Testis (tissue), 5 donors: Measurements from ENCODE around the gene PACS1. TPM values are rescaled to one million over a fixed set of nuclear protein-coding genes. Genes with fewer than 3 reads are reported as not detected.
"Not testable (repeated sequence)": the region's sequence is repeated elsewhere in the genome, so short reads cannot be mapped to it uniquely, and the experiment has no call there.

ENCODE experiments used
- DNase-seq: peaks from one replicate; pipeline ENCODE4 v3.0.0-alpha.2; 2019
- H3K27ac ChIP-seq, 2 donors: fragments of 200-600 bp; sonication (generic); one replicate each; pipeline ENCODE4 v1.5.1; 2019
- H3K27me3 ChIP-seq: fragments of 200-600 bp; sonication (generic); one replicate; pipeline ENCODE4 v1.5.1; 2019
- H3K36me3 ChIP-seq: fragments of 200-600 bp; sonication (generic); one replicate; pipeline ENCODE4 v1.5.1; 2017; ENCODE audit warnings: low read depth; ENCODE audit errors: missing control alignments
- H3K4me1 ChIP-seq: fragments of 200-600 bp; sonication (generic); one replicate; pipeline ENCODE4 v1.5.1; 2019
- H3K4me3 ChIP-seq, 2 donors: fragments of 200-600 bp; sonication (generic); one replicate each; pipeline ENCODE4 v1.5.1; 2017 to 2019
- H3K9me3 ChIP-seq: fragments of 200-600 bp; sonication (generic); one replicate; pipeline ENCODE4 v1.5.1; 2017
- CTCF ChIP-seq, 3 experiments: fragments of 450-650 bp in 2 of 3; fragments of 200-600 bp in 1 of 3; sonication (generic) in 1 of 3; IDR thresholded peaks; one replicate each; pipeline ENCODE4 v1.5.1; 2016 to 2019; ENCODE audit warnings: antibody characterized with exemption in 3 of 3, mild to moderate bottlenecking in 2 of 3, moderate library complexity in 1 of 3
- POLR2A ChIP-seq: fragments of 450-650 bp; IDR thresholded peaks from one replicate; pipeline ENCODE4 v1.6.1; 2017; ENCODE audit warnings: antibody characterized with exemption, mild to moderate bottlenecking, moderate library complexity
- WGBS, 2 donors: methylation state at CpG; one replicate each; pipeline ENCODE4 v1.1.5; 2018; 5-methylcytosine and 5-hydroxymethylcytosine counted together
- intact Hi-C: fragments of 100-400 bp; cut with DNase I; formaldehyde crosslinking; loops from one replicate; pipeline ENCODE4 v1.15.1; 2023; ENCODE audit warnings: low total_unique reads
- long read RNA-seq, 2 donors: transcript quantifications; one replicate each; lab custom pipeline, GENCODE V29; 2026
- polyA plus RNA-seq: library from polyadenylated mRNA; stranded (reverse); fragments of 350-450 nt; fragmentation: Illumina TruSeq; extraction: RNeasy Lipid Tissue Mini Kit (QIAGEN cat#74804); gene quantifications from one replicate; pipeline ENCODE4 v1.2.3, GENCODE V29; 2014; ENCODE audit warnings: low read depth, low replicate concordance; ENCODE audit not compliant: insufficient read depth
- total RNA-seq, 2 donors: library from RNA; depleted of rRNA; stranded (reverse); fragments of >200 nt; gene quantifications; one replicate each; pipeline ENCODE4 v1.2.3, GENCODE V29; 2016

PACS1 gene
- 100 to 1,000 TPM; 130 to 131 TPM for total RNA-seq
- 111 TPM for polyA plus RNA-seq
- long read RNA-seq, donor 1, full-length matches to known transcripts, result 9 of 19 reads
- long read RNA-seq, donor 1, partial matches to known transcripts, result 10 of 19 reads
- long read RNA-seq, donor 1, other reads (novel, unspliced or antisense), result 0 of 19 reads
- long read RNA-seq, donor 2, full-length matches to known transcripts, result 5 of 10 reads
- long read RNA-seq, donor 2, partial matches to known transcripts, result 5 of 10 reads
- long read RNA-seq, donor 2, other reads (novel, unspliced or antisense), result 0 of 10 reads

- peak; percentile 84 for DNase-seq
- intact Hi-C loops, result no loop called here
Observed at GRCh38 chr11:66069715-66070603, at the start of gene PACS1. TSS of gene PACS1 (plus strand) at chr11:66070272. CDS start at chr11:66070487, 215 bp downstream.

GRCh38 chr11:66020618-66021357 is 49.3 kb upstream of the PACS1 start:
- no peak overlapping the region for H3K27ac ChIP-seq
- H3K4me1 ChIP-seq, result peaks cover 6% of the 10 kb centered on the region
- no peak for DNase-seq
- TF ChIP-seq POLR2A, result no peak
- TF ChIP-seq CTCF (IDR thresholded peaks at IDR 0.05), result no peak
- no peaks in the 10 kb centered on the region for H3K36me3 ChIP-seq
- H3K27me3 ChIP-seq, result no peaks in the 10 kb centered on the region
- H3K9me3 ChIP-seq, result no peaks in the 10 kb centered on the region
- WGBS, 2 donors, result 87 to 92% methylated on average over 18 to 25 of the region's 25 CpGs
- no peak overlapping the region for H3K4me3 ChIP-seq
- intact Hi-C loops, result no loop called here

More at GRCh38 chr11:66069715-66070603, at the start of gene PACS1:
- H3K27me3 ChIP-seq, result no peaks in the 10 kb centered on the region
- no peaks in the 10 kb centered on the region for H3K36me3 ChIP-seq
- TF ChIP-seq POLR2A (no peak), CTCF (IDR thresholded peaks at IDR 0.05) (peak in 1 of 3 experiments; percentile 34)
- whole genome bisulfite sequencing, 2 donors, result 0 to 1% methylated on average over 9 to 73 of the region's 120 CpGs
- peaks cover 29% of the 10 kb centered on the region for H3K4me1 ChIP-seq
- H3K27ac ChIP-seq, result peak within 1 kb of the TSS; percentile 87 to 97
- H3K9me3 ChIP-seq, result no peaks in the 10 kb centered on the region
- H3K4me3 ChIP-seq, result peak within 1 kb of the TSS; percentile 89 to 94

- peak overlapping the region; percentile 27 for H3K4me3 ChIP-seq
Observed at GRCh38 chr11:66022401-66023185, 47.5 kb upstream of the PACS1 start.

GRCh38 chr11:66023186-66023440 is 47.0 kb upstream of the PACS1 start:
- H3K27ac ChIP-seq, H3K4me3 ChIP-seq, H3K9me3 ChIP-seq, intact Hi-C loops, H3K36me3 ChIP-seq, H3K27me3 ChIP-seq, H3K4me1 ChIP-seq, DNase-seq: not testable (repeated sequence)
- 75 to 77% methylated on average over 5 of the region's 5 CpGs for WGBS, 2 donors

More at GRCh38 chr11:66022401-66023185, 47.5 kb upstream of the PACS1 start:
- Histone ChIP-seq H3K27ac (no peak overlapping the region), H3K9me3 (no peaks in the 10 kb centered on the region), H3K4me1 (peaks cover 6% of the 10 kb centered on the region), H3K27me3 (no peaks in the 10 kb centered on the region), H3K36me3 (no peaks in the 10 kb centered on the region)
- 14 to 17% methylated on average over 28 to 46 of the region's 46 CpGs for WGBS, 2 donors
- intact Hi-C loops, result no loop called here
- DNase-seq, result peak; percentile 84
- TF ChIP-seq CTCF (IDR thresholded peaks at IDR 0.05) (peak; percentile 74 to 95 (median 91)), POLR2A (no peak)
